Stimulated activated CD4-positive, alpha-beta T cell treated with anti-CD3 and anti-CD28 coated beads, Interleukin-15, amount 100 ng/mL, for 24 hours (primary cell): Measurements from ENCODE around the gene TUBA8.
"Not testable (repeated sequence)": the region's sequence is repeated elsewhere in the genome, so short reads cannot be mapped to it uniquely, and the experiment has no call there.

Experiments
- DNase-seq: peaks from one replicate; pipeline ENCODE4 v3.0.0-alpha.2; 2020

TUBA8 gene

GRCh38 chr22:18110194-18110953 lies at the start of gene TUBA8:
Gene TUBA8 (plus strand): TSS chr22:18110809. CDS start chr22:18110866, 57 bp downstream.
- DNase-seq: peak; percentile 66

DNA sequence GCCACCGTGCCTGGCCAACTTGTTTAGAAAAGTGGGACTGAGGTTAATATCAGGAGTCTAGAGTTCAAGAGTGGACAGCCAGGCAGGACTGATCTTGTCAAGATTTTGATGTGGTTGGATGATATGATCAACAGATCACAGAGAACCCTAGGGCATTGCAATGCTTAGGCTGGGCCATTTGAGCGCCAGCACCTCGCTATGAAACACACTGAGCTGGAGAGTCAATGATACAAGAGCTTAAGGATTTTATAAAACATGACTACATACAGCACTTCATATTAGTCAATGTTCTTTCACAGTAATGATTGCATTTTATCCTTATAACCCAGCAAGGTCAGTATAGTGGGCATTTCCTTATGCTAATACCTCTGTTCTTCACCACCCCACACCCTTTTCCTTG lies 48.2 kb upstream of the TUBA8 start:
- no peak for DNase-seq

DNA sequence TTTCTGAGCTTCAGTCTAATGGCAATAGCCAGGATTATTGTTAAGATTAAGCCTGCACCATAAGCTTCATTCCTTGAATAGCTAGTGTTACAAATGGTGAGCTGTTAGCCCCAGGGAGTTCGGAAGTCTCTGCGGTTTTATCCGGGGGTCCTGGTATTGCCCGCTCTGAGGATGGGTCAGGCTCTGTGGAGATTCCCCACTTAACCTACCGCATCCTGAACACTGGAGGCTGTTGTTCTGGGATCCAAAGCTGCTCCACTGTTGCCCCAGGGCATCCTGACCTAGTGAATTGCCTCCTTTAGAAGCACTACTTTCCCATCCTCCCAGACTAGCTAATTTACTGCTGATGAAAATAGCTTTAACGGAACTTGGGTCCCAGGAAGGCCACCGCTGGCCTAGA lies 47.3 kb upstream of the TUBA8 start:
- no peak for DNase-seq

DNA sequence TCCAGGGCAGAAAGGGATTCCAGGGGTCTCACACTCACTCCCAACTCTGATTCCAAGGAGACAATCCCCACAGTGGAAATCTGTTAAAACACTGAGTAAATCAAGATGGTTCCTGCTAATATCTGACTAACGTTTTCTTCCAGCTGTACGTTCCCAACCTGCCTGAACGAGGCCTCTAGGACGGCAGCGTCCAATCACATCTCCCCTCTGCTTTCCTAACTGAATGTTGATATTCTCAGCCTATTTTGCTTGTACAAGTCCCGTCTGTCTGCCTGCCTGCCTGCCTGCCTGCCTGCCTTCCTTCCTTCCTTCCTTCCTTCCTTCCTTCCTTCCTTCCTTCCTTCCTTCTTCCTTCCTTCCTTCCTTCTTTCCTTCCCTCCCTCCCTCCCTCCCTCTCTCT lies 46.9 kb upstream of the TUBA8 start:
- not testable (repeated sequence) for DNase-seq

- DNase-seq: no peak
These were observed 46.0 kb upstream of the TUBA8 start for GRCh38 chr22:18064636-18065035.

- DNase-seq: no peak
These were observed 45.4 kb upstream of the TUBA8 start for GRCh38 chr22:18065256-18065655.

- DNase-seq: no peak
These were observed 44.3 kb upstream of the TUBA8 start for GRCh38 chr22:18066181-18066859.

- DNase-seq: no peak
These were observed 43.5 kb upstream of the TUBA8 start for GRCh38 chr22:18067121-18067520.

GRCh38 chr22:18067548-18068341 lies 42.9 kb upstream of the TUBA8 start:
- DNase-seq: no peak

DNA sequence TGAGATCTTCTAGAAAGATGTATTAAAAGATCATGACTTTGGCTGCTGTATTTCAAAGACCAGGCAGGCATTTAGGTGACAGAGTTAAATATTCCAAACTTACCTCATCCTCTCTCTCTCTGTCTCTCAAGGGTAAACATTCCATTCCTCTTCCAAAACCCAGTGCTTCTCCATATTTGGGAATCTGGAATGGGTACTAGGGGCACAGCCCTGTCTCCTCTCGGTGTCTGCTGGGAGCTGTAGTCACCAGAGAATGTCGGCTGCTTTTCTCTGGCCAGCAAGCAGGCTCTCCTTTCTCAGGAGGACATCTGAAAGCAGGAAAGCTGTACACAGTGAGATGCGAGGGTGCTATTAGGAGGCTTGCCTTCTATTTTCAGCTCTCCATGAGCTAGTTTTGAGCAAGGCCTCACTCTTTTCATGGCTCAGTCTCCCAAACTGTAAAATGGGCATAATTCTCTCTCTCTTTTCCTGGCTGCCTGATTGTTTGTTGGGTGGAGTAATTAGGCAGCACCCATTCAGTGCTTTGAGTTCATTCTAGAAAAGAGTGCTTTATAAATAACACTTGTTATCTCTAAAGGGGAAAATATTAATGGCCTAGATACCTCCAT lies 42.1 kb upstream of the TUBA8 start:
- DNase-seq: no peak

GRCh38 chr22:18069041-18069440 lies 41.6 kb upstream of the TUBA8 start:
- no peak for DNase-seq

- no peak for DNase-seq
These were observed 40.6 kb upstream of the TUBA8 start for GRCh38 chr22:18070041-18070440.

DNA sequence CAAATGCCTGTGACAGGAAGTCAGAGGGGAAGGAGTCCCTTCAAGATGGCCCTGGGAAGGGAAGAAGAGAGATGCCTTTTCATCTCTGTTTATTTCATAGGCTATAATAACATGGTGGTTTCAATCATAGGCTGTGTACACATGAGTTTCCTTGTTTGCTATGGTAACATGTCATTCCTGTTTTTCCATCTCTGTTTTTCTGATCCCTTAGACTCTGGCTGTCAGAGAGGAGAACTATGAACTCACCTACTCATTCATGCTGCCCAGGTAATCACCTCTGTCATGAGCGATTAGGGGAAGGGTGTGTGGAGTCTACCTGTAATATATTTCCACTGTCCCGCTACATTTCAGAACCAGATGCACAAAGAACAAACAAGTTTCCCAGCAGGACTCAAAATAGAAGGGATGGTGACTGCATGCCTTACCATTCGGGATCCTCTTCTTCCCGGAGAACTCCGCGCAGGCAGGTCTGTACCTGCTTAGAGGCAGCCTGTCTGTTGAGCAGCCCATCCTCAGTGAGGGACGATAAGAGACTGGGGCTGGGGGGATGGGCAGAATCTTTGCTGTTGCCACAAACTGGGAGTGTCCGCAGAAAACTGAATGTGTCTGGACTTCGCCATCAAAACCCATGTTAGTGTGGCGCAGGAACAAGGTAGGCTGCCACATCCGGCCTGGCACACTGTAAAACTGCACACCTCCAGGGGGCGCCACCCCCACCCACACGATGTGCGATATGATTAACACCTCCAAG lies 39.9 kb upstream of the TUBA8 start:
- peak; percentile 30 for DNase-seq

DNA sequence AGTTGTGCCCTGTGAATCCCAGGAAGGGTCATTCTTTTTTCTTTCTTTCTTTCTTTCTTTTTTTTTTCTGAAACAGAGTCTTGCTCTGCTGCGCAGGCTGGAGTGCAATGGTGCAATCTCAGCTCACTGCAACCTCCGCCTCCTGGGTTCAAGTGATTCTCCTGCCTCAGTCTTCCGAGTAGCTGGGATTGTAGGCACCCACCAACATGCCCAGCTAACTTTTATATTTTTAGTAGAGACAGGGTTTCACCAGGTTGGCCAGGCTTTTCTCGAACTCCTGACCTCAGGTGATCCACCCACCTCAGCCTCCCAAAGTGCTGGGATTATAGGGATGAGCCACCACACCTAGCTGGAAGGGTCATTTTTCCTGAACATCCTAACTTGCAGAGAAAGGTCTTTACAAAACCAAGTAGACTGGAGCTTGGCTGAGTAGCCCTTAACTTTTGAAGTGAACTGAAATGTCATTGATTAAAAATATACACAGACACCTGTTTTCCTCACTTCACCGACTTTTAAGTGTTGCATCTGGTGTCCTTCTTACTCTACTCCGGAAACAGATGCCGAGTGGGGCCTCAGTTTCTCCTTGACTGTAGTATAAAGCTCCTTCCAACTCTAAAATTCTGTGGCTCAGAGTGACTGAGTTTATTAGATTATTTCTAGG lies 39.2 kb upstream of the TUBA8 start:
- DNase-seq: not testable (repeated sequence)

DNA sequence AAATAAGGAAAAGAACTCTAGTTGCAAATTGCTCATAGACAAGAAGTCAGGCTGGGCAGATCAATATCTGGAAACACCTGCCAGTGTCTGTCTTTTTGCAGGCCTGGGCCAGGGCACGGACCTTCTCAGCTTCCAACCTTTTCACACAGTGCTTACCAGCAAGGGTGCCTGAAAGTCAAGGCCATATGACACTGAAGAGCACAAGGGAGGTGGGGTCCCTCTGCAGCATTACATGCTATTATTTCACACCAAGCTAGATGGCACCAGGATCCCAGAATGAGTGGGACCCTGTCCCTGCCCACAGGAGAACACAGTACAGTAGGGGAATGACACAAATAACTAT lies 38.7 kb upstream of the TUBA8 start:
- no peak for DNase-seq

DNA sequence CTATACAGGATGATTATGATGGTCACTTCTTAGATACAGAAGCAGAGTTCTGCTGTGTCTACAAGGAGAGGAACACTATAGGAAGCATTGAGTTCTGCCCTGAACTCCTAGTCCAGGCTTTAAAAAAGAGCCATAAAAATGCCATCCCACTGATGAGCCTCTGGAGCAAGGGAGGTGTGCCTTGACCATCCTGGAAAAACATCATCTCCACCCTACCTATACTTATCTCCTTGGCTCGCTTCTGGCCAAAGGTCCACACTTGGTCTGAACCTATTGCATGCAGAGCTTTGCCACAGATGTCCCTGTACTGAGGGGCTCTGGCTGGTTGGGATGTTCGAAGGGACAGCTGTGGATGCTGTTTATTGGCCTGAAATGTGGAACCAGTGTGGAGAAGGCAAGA lies 37.1 kb upstream of the TUBA8 start:
- no peak for DNase-seq

GRCh38 chr22:18073927-18074326 lies 36.7 kb upstream of the TUBA8 start:
- not testable (repeated sequence) for DNase-seq

DNA sequence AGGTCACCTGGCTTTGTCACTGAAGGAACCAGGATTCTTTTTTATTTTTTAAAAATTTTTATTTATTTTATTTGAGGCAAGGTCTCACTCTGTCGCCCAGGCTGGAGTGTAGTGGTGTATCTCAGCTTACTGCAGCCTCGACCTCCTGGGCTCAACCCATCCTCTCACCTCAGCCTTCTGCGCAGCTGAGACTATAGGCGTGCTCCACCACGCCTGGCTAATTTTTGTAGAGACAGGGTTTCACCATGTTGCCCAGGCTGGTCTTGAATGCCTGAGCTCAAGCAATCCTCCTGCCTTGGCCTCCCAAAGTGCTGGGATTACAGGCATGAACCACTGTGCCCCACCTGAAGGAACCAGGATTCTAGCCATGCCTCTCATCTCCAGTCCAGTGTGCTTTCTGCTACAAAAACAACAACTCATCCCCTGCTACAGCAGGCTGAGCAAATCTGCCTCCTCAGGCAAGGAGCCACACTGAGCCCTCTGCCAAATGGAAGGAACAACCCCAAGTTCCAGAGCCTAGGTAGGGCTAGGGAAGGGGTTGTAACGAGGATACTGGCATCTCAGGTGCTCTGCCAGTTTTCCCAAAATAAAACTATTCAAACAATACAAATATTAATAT lies 35.4 kb upstream of the TUBA8 start:
- DNase-seq: no peak

- peak; percentile 34 for DNase-seq
These were observed 34.7 kb upstream of the TUBA8 start for GRCh38 chr22:18075720-18076497.

GRCh38 chr22:18077087-18077638 lies 33.4 kb upstream of the TUBA8 start:
- no peak for DNase-seq
